ENCODE results near the gene LDAF1.

Gene LDAF1

GRCh38 chr16:21203155-21203797 is 44.8 kb downstream of the LDAF1 start:
- TF ChIP-seq, protein P1, sequence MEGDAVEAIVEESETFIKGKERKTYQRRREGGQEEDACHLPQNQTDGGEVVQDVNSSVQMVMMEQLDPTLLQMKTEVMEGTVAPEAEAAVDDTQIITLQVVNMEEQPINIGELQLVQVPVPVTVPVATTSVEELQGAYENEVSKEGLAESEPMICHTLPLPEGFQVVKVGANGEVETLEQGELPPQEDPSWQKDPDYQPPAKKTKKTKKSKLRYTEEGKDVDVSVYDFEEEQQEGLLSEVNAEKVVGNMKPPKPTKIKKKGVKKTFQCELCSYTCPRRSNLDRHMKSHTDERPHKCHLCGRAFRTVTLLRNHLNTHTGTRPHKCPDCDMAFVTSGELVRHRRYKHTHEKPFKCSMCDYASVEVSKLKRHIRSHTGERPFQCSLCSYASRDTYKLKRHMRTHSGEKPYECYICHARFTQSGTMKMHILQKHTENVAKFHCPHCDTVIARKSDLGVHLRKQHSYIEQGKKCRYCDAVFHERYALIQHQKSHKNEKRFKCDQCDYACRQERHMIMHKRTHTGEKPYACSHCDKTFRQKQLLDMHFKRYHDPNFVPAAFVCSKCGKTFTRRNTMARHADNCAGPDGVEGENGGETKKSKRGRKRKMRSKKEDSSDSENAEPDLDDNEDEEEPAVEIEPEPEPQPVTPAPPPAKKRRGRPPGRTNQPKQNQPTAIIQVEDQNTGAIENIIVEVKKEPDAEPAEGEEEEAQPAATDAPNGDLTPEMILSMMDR (conservative IDR thresholded peaks at IDR 0.05): no peak
- no peak overlapping the region for H3K27ac ChIP-seq

GRCh38 chr16:21205303-21205702 is 46.8 kb downstream of the LDAF1 start:
- TF ChIP-seq, protein P1 (conservative IDR thresholded peaks at IDR 0.05): no peak
- no peak overlapping the region for H3K27ac ChIP-seq

DNA sequence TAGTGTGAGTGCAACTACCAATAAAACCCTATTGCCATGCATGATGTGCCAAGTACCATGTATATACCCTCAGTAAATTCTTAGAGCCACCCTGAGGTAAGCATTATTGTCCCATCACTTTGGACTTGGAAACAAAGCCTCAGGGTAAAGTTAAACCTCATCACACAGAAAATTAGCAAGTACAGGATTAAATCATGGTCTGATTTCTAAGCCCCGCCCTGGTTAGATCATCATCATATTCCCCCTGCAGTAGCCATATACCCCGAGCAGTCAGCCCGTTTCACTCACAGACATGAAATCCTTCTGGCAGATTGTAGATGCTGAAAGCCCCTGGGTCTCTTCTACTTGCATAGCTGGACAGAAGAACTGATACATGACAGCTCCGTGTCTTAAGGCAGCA is 48.1 kb downstream of the LDAF1 start:
- no peak overlapping the region for H3K27ac ChIP-seq
- TF ChIP-seq, protein P1 (conservative IDR thresholded peaks at IDR 0.05): no peak

DNA sequence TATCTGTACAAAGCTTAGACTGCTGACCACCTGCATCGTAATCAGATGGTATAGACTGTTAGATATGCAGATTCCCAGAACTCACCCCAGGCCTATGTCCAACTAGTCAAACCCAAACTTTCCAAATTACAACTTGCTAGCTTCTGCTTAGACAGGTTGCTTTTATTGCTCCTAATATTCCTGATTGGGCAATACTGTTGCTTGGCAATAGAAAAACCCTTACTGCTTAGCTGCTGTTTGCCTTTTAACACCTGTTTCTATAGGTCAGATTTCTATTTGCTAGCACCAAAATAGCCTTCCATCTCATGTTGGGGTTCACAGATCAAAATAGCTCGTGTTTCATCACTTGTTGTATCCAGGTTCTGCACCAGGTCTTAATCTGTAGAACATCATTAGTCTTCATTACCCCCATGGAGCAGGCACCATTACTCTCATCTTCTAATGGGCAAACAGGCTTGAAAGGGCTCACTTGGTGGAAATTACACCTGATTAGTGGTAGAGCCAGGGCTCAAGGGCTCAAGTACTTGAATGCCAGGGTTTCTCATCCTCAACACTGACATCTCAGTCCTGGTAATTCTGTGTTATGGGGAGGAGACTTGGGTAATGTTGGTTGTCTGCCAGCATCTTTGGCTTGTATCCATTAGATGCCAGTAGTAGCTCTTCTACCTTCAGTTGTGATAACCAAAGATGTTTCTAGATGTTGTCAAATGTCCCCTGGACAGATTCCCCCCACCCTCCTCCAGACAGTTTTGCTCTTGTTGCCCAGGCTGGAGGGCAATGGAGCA is 50.2 kb downstream of the LDAF1 start:
- TF ChIP-seq, protein P1 (conservative IDR thresholded peaks at IDR 0.05): no peak
- H3K27ac ChIP-seq: no peak overlapping the region

- TF ChIP-seq, protein P1 (conservative IDR thresholded peaks at IDR 0.05): no peak
- no peak within 1 kb of the TSS for H3K27ac ChIP-seq
These were observed 53.0 kb downstream of the LDAF1 start, which contains the start of gene ZP2 for GRCh38 chr16:21211486-21211885. Gene ZP2, minus strand, starts transcription at chr16:21211574. Its CDS starts 27 bp downstream, at chr16:21211547.

DNA sequence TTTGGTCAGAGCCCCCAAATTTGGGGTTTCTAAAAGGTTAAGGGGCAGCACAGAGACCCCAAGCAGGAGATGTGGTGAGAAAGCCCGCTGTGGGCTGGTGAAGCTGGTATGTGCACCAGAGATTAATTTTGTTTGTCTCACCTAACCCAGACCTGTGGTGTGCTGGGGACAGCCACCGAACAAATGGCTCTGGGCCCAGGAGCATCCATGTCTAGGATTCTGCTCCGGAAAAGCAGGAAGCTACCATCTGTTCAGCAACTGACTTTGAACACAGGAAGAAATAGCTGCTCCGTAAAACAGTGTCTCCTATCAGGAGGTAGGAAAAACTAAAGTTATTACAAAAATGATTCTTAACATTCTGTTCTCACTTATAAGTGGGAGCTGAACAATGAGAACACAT is 55.6 kb downstream of the LDAF1 start:
- TF ChIP-seq, protein P1 (conservative IDR thresholded peaks at IDR 0.05): no peak

DNA sequence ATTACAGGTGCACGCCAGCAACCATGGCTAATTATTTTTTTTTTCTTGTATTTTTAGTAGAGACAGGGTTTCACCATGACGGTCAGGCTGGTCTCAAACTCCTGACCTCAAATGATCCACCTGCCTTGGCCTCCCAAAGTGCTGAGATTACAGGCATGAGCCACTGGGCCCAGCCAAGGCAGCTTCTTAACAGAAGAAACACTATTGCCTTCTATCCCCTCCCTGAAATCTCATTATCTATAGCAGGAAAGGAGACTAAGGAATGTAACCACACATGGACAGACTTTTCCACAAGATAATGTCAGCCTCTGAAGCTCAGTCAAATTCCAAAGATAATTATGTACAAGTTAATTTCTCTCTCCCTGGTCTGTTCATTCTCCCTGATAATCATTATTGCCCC is 58.6 kb downstream of the LDAF1 start:
- TF ChIP-seq, protein P1 (conservative IDR thresholded peaks at IDR 0.05): no peak
- H3K27ac ChIP-seq: no peak overlapping the region

More for the DNA sequence above, 55.6 kb downstream of the LDAF1 start:
- no peak overlapping the region for H3K27ac ChIP-seq
